Activated CD8-positive, alpha-beta T cell treated with anti-CD3 and anti-CD28 coated beads for 36 hours (primary cell): ENCODE data around the gene IRF2BP2. TPM values are rescaled to one million over a fixed set of nuclear protein-coding genes. Genes with fewer than 3 reads are reported as not detected.

Experiments used
- ATAC-seq: fragments of 200-7000 bp; cut with Tn5 transposase; one replicate; pipeline ENCODE4 v1.10.0; 2021; ENCODE audit warnings: mild to moderate bottlenecking, moderate library complexity
- CTCF ChIA-PET: fragments of 350-600 bp; sonication (Branson Sonifier 250); formaldehyde crosslinking; loops from one replicate; lab custom pipeline; 2021; ENCODE audit warnings: antibody characterized with exemption; lab: Charles Lee
- POLR2A ChIA-PET: fragments of 350-600 bp; sonication (Branson Sonifier 250); formaldehyde crosslinking; loops from one replicate; lab custom pipeline; 2021; ENCODE audit warnings: antibody characterized with exemption; lab: Charles Lee
- DNase-seq: peaks from one replicate; pipeline ENCODE4 v3.0.0-alpha.2; 2020
- H3K27ac Mint-ChIP-seq: one replicate; pipeline ENCODE4 v1.8.0; 2021; ENCODE audit warnings: mild to moderate bottlenecking, mixed read lengths
- H3K27me3 Mint-ChIP-seq: one replicate; pipeline ENCODE4 v1.8.0; 2021; ENCODE audit warnings: mixed read lengths
- H3K36me3 Mint-ChIP-seq: one replicate; pipeline ENCODE4 v1.8.0; 2021; ENCODE audit warnings: low read depth, mixed read lengths
- H3K4me1 Mint-ChIP-seq: one replicate; pipeline ENCODE4 v1.8.0; 2021; ENCODE audit warnings: low read depth, mixed read lengths
- H3K4me3 Mint-ChIP-seq: one replicate; pipeline ENCODE4 v1.8.0; 2021; ENCODE audit warnings: mild to moderate bottlenecking, moderate library complexity, mixed read lengths
- H3K9me3 Mint-ChIP-seq: one replicate; pipeline ENCODE4 v1.8.0; 2021; ENCODE audit warnings: mixed read lengths
- CTCF ChIP-seq: fragments of 200-600 bp; IDR thresholded peaks from one replicate; pipeline ENCODE4 v1.8.0; 2022; ENCODE audit warnings: antibody characterized with exemption, mild to moderate bottlenecking
- intact Hi-C: fragments of 100-400 bp; cut with micrococcal nuclease; formaldehyde crosslinking; loops from one replicate; pipeline ENCODE4 v1.10.0; 2022
- total RNA-seq, 2 experiments: library from RNA; stranded (reverse); gene quantifications; one replicate each; pipeline ENCODE4 v1.2.3, GENCODE V29; 2021

Gene IRF2BP2
- total RNA-seq, 2 experiments from 2014 or later: 148 to 155 TPM

- no peak for DNase-seq
- H3K4me1 Mint-ChIP-seq: peaks cover 2% of the 10 kb centered on the region
- peaks cover 11% of the 10 kb centered on the region for H3K27me3 Mint-ChIP-seq
- ChIA-PET POLR2A (interaction anchor here (1.0 to 1.2 kb wide), 2 partner anchors 16 to 173 kb away, joined by 3 read pairs; no protein-coding TSS in a partner anchor), CTCF (interaction anchor here (1.3 to 1.6 kb wide), 3 partner anchors 9 to 97 kb away, joined by 3 to 7 read pairs (median 4); no protein-coding TSS in a partner anchor)
- no peak for TF ChIP-seq CTCF
- intact Hi-C loops: no loop called here
- no peaks in the 10 kb centered on the region for H3K36me3 Mint-ChIP-seq
- ATAC-seq: no peak
- H3K27ac Mint-ChIP-seq: no peak overlapping the region
- H3K4me3 Mint-ChIP-seq: no peak overlapping the region
- H3K9me3 Mint-ChIP-seq: no peaks in the 10 kb centered on the region
Observed at GRCh38 chr1:234583755-234584419, 26.1 kb downstream of the IRF2BP2 start.

GRCh38 chr1:234582681-234583301 lies 27.2 kb downstream of the IRF2BP2 start:
- ATAC-seq (no peak), DNase-seq (no peak)
- Mint-ChIP-seq H3K9me3 (no peaks in the 10 kb centered on the region), H3K27me3 (peaks cover 9% of the 10 kb centered on the region), H3K36me3 (no peaks in the 10 kb centered on the region), H3K4me3 (no peak overlapping the region), H3K27ac (no peak overlapping the region), H3K4me1 (peaks cover 2% of the 10 kb centered on the region)
- ChIA-PET CTCF (interaction anchor here (0.6 to 1.6 kb wide), 2 partner anchors 94 to 96 kb away, joined by 3 to 4 read pairs; no protein-coding TSS in a partner anchor), POLR2A (interaction anchor here (0.6 to 1.2 kb wide), 3 partner anchors 174 to 476 kb away, joined by 3 to 4 read pairs (median 3); no protein-coding TSS in a partner anchor)
- intact Hi-C loops: no loop called here
- TF ChIP-seq CTCF: no peak

- DNase-seq (no peak), ATAC-seq (no peak)
- H3K36me3 Mint-ChIP-seq: no peaks in the 10 kb centered on the region
- TF ChIP-seq CTCF: no peak
- intact Hi-C loops: no loop called here
- ChIA-PET CTCF (interaction anchor here (0.6 kb wide), 1 partner anchor 93 kb away, joined by 3 read pairs; no protein-coding TSS in a partner anchor), POLR2A (interaction anchor here (0.6 kb wide), 1 partner anchor 475 kb away, joined by 4 read pairs; no protein-coding TSS in a partner anchor)
- peaks cover 9% of the 10 kb centered on the region for H3K27me3 Mint-ChIP-seq
- H3K9me3 Mint-ChIP-seq: no peaks in the 10 kb centered on the region
- H3K27ac Mint-ChIP-seq: no peak overlapping the region
- H3K4me1 Mint-ChIP-seq: peaks cover 2% of the 10 kb centered on the region
- no peak overlapping the region for H3K4me3 Mint-ChIP-seq
Observed at GRCh38 chr1:234582186-234582585, 27.8 kb downstream of the IRF2BP2 start.

- Mint-ChIP-seq H3K4me1 (peaks cover 2% of the 10 kb centered on the region), H3K4me3 (no peak overlapping the region), H3K36me3 (no peaks in the 10 kb centered on the region), H3K27me3 (peaks cover 6% of the 10 kb centered on the region), H3K9me3 (no peaks in the 10 kb centered on the region), H3K27ac (no peak overlapping the region)
- ChIA-PET POLR2A (no interaction called here), CTCF (no interaction called here)
- no peak for DNase-seq
- ATAC-seq: no peak
- intact Hi-C loops: no loop called here
- no peak for TF ChIP-seq CTCF
Observed at GRCh38 chr1:234581063-234581714, 28.8 kb downstream of the IRF2BP2 start.
